SH-SY5Y (cell line): ENCODE results near the gene MRPL43.

Experiments
- GATA2 ChIP-seq: IDR thresholded peaks from 2 replicates; pipeline ENCODE4 v1.6.1; 2011; ENCODE audit warnings: mild to moderate bottlenecking, low read depth, low read length
- GATA3 ChIP-seq: IDR thresholded peaks from 2 replicates; pipeline ENCODE4 v1.6.1; 2011; ENCODE audit warnings: low read depth, mild to moderate bottlenecking, low read length, moderate library complexity

Gene MRPL43

DNA sequence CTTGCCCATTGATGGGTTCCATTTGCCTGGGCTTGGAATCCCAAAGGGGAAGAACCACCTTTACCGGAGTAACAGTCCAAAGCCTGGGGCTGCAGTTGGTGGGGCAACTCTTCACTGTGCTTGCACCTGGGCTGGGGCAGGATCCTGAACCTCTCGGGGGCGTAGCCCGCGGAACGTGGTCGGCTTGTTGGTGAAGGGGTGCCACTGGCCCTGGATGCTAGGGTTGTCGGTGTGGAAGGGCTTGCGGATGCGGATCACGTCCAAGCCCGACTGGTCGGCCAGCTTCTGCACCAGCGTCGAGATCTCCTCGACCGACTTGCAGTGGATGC, 710 bp downstream of the MRPL43 start:
- no peak for TF ChIP-seq GATA3
- TF ChIP-seq GATA2 = no peak

GRCh38 chr10:100985336-100985735, 2.0 kb downstream of the MRPL43 start:
- TF ChIP-seq GATA3 (no peak), GATA2 (no peak)

GRCh38 chr10:100984672-100985177, 2.6 kb downstream of the MRPL43 start:
- no peak for TF ChIP-seq GATA3
- TF ChIP-seq GATA2 = no peak

- TF ChIP-seq GATA3 = no peak
- TF ChIP-seq GATA2 = no peak
Measured at GRCh38 chr10:100983868-100984671, 3.2 kb downstream of the MRPL43 start.

GRCh38 chr10:100982916-100983830, 4.1 kb downstream of the MRPL43 start:
- TF ChIP-seq GATA3 (no peak), GATA2 (no peak)

- TF ChIP-seq GATA2 = no peak
- no peak for TF ChIP-seq GATA3
Measured at GRCh38 chr10:100981178-100981772, 6.0 kb downstream of the MRPL43 start.

- TF ChIP-seq GATA2 (no peak), GATA3 (no peak)
Measured at GRCh38 chr10:100980711-100981110, 6.6 kb downstream of the MRPL43 start.

GRCh38 chr10:100980311-100980710, 7.0 kb downstream of the MRPL43 start:
- TF ChIP-seq GATA2 = no peak
- no peak for TF ChIP-seq GATA3

DNA sequence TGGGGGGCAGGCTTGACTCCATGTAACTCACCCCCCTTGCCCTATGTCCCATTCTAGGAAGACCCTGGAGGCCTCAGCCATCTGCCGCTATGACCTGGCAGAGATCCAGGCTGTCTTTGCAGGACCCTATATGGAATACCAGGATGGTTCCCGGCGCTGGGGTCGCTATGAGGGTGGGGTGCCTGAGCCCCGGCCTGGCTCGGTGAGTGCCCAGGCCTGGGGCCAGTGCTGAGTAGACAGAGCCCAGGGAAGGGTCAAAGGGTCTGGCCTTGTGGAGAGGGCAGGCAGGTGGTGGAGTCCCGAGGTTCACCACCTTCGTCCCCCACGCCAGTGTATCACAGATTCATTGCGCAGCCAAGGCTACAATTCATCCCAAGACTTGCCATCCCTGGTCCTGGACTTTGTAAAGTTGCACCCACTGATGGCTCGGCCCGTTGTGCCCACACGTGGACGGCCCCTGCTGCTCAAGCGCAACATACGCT, 7.5 kb downstream of the MRPL43 start:
- TF ChIP-seq GATA2 = no peak
- TF ChIP-seq GATA3 = no peak

- no peak for TF ChIP-seq GATA3
- no peak for TF ChIP-seq GATA2
Measured at GRCh38 chr10:100978901-100979195, 8.4 kb downstream of the MRPL43 start.

DNA sequence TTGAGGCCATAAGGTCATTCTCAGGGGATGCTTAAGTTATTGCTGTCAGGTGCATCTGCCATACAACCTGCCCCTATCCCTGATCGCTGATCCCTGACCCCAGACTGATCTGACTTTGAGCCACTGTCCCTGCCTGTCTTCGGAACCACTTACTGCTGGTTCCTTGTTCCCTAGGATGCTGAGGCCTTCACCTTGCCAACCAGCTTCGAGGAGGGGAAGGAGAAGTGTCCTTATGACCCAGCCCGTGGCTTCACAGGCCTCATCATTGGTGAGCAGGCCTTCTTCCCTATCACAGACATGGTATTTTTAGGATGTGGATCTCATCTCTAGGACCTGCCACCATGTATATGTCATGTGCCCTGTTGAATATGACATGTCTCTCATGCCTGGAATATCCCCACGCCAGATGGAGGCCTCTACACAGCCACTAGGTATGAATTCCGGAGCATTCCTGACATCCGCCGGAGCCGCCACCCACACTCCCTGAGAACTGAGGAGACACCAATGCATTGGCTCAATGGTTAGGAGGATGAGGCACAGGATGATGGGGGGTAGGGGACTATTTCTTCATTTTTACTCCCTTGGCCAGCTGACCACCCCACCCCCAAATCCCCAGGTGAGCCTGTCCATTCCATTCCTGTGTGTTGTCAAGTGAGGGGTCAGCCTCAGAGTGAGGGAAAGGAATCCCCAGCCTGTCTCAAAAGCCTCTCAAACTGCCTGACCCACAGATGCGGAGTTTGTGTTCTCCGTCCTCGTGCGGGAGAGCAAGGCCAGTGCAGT, 9.0 kb downstream of the MRPL43 start:
- TF ChIP-seq GATA3 (no peak), GATA2 (no peak)

DNA sequence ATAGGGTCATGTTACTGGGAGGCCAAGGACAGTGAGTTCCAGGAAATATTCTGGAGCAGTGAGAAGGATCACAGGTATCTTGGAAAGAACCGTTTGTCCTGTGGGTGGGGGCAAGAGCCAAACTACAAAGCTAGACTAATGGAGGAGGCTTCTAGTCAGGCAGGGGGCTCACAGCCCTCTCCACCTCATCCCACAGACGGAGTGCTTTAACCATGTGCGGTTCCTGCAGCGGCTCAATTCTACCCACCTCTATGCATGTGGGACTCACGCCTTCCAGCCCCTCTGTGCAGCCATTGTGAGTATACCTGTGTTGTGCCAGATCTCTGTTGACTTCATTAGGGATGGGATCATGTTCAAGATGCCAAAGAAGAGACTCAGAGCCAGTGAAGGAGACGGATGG, 9.9 kb downstream of the MRPL43 start:
- TF ChIP-seq GATA3 = no peak
- TF ChIP-seq GATA2 = no peak

GRCh38 chr10:100976906-100977305, 10.4 kb downstream of the MRPL43 start:
- TF ChIP-seq GATA2 (no peak), GATA3 (no peak)
